ENCODE measurements around the gene KRTAP10-4. TPM values are rescaled to one million over a fixed set of nuclear protein-coding genes. Genes with fewer than 3 reads are reported as not detected.
"Not testable (repeated sequence)": the region's sequence is repeated elsewhere in the genome, so short reads cannot be mapped to it uniquely, and the experiment has no call there.

Gene KRTAP10-4
- total RNA-seq, 6 experiments from 2014 or later: not detected

- Mint-ChIP-seq H3K27me3 (ENCODE audit: insufficient read depth) (no peaks in the 10 kb centered on the region; the same call in 1 of the 2 replicates), H3K36me3 (ENCODE audit: low read depth) (peaks cover 6% of the 10 kb centered on the region; the same call in 1 of the 2 replicates), H3K4me1 (ENCODE audit: low read depth) (no peaks in the 10 kb centered on the region), H3K9me3 (peaks cover 67% of the 10 kb centered on the region), H3K4me3 (no peak overlapping the region), H3K27ac (no peak overlapping the region)
- TF ChIP-seq CTCF (IDR thresholded peaks at IDR 0.05): no peak
- DNase-seq: no peak
Observed at GRCh38 chr21:44579056-44579832, 5.7 kb downstream of the KRTAP10-4 start.

GRCh38 chr21:44579833-44580144, 6.3 kb downstream of the KRTAP10-4 start:
- Mint-ChIP-seq H3K27me3 (ENCODE audit: insufficient read depth) (no peaks in the 10 kb centered on the region; the same call in 1 of the 2 replicates), H3K36me3 (ENCODE audit: low read depth) (peaks cover 6% of the 10 kb centered on the region; the same call in 1 of the 2 replicates), H3K27ac (no peak overlapping the region), H3K4me1 (ENCODE audit: low read depth) (no peaks in the 10 kb centered on the region), H3K9me3 (peaks cover 66% of the 10 kb centered on the region), H3K4me3 (no peak overlapping the region)
- TF ChIP-seq CTCF (IDR thresholded peaks at IDR 0.05): no peak
- DNase-seq: no peak

GRCh38 chr21:44580231-44580821, 6.8 kb downstream of the KRTAP10-4 start, which contains the start of gene KRTAP10-5:
Gene KRTAP10-5, minus strand, starts transcription at chr21:44580604. Its CDS starts 26 bp downstream, at chr21:44580578.
- peaks cover 65% of the 10 kb centered on the region for H3K9me3 Mint-ChIP-seq
- not testable (repeated sequence) for H3K27ac Mint-ChIP-seq; H3K4me1 Mint-ChIP-seq (ENCODE audit: low read depth); DNase-seq; H3K36me3 Mint-ChIP-seq (ENCODE audit: low read depth); H3K27me3 Mint-ChIP-seq (ENCODE audit: insufficient read depth); H3K4me3 Mint-ChIP-seq

GRCh38 chr21:44581158-44581557, 7.6 kb downstream of the KRTAP10-4 start:
- H3K9me3 Mint-ChIP-seq: peaks cover 65% of the 10 kb centered on the region
- no peak for DNase-seq
- no peak overlapping the region for H3K27ac Mint-ChIP-seq
- no peak for TF ChIP-seq CTCF (IDR thresholded peaks at IDR 0.05)
- H3K27me3 Mint-ChIP-seq (ENCODE audit: insufficient read depth): peaks cover 2% of the 10 kb centered on the region
- no peaks in the 10 kb centered on the region; the same call in 1 of the 2 replicates for H3K36me3 Mint-ChIP-seq (ENCODE audit: low read depth)
- no peaks in the 10 kb centered on the region for H3K4me1 Mint-ChIP-seq (ENCODE audit: low read depth)
- no peak overlapping the region for H3K4me3 Mint-ChIP-seq

- TF ChIP-seq CTCF (IDR thresholded peaks at IDR 0.05): no peak
- H3K27me3 Mint-ChIP-seq (ENCODE audit: insufficient read depth): peaks cover 5% of the 10 kb centered on the region
- peaks cover 59% of the 10 kb centered on the region for H3K9me3 Mint-ChIP-seq
- no peaks in the 10 kb centered on the region; the same call in none of the 2 replicates for H3K36me3 Mint-ChIP-seq (ENCODE audit: low read depth)
- H3K4me1 Mint-ChIP-seq (ENCODE audit: low read depth): no peaks in the 10 kb centered on the region
- DNase-seq: no peak
- no peak overlapping the region for H3K4me3 Mint-ChIP-seq
- H3K27ac Mint-ChIP-seq: no peak overlapping the region
Observed at GRCh38 chr21:44582055-44582454, 8.5 kb downstream of the KRTAP10-4 start.
